K562 (cell line): ENCODE results near the gene TK1. TPM values are rescaled to one million over a fixed set of nuclear protein-coding genes. Genes with fewer than 3 reads are reported as not detected.

Experiments used
- CHD1 ChIP-seq: fragments of 200-600 bp; sonication (generic); IDR thresholded peaks from one replicate; pipeline ENCODE4 v1.6.1; 2012; ENCODE audit warnings: mild to moderate bottlenecking, moderate library complexity, low read length, inconsistent platforms
- SMARCA5 ChIP-seq: fragments of 450-650 bp; IDR thresholded peaks from 2 replicates; pipeline ENCODE4 v1.6.1; 2016
- UBTF ChIP-seq, 2 experiments: IDR thresholded peaks; 2 replicates each; pipeline ENCODE4 v1.6.1; 2012; ENCODE audit warnings: improper control_type of control experiment in 2 of 2, low read depth in 2 of 2, low read length in 2 of 2, borderline replicate concordance in 1 of 2
- ZNF324 ChIP-seq: fragments of 250-450 bp; sonication (Bioruptor Pico); IDR thresholded peaks from 2 replicates; pipeline ENCODE4 v1.4.0; 2020; ENCODE audit warnings: mild to moderate bottlenecking
- polyA plus RNA-seq, 8 experiments: library from polyadenylated mRNA; depleted of rRNA in 4 of 8; stranded (reverse) in 5 of 8; unstranded in 3 of 8; fragments of >200 nt; fragmentation: Nextera tagmentation in 2 of 8; fragmentation: Illumina TruSeq in 1 of 8; extraction: Ambion mirVana in 2 of 8; extraction: Trizol in 1 of 8; gene quantifications; 2 replicates each; pipeline versions ENCODE4 v1.2.1 to v1.2.3, GENCODE V29; 2011 to 2014; ENCODE audit warnings: inconsistent platforms in 1 of 8, missing spikeins in 1 of 8
- total RNA-seq, 7 experiments: library from RNA; depleted of rRNA in 6 of 7; stranded (reverse); fragments of >200 nt in 6 of 7; fragmentation: Illumina TruSeq in 2 of 7; extraction: Trizol in 2 of 7; gene quantifications; 2 replicates each; pipeline versions ENCODE4 v1.2.1 to v1.2.3, GENCODE V29; 2011 to 2021; ENCODE audit warnings: low replicate concordance in 1 of 7
- TF ChIP-seq, protein P1 (sequence below): fragments of 200-600 bp; sonication (generic); IDR thresholded peaks from one replicate; pipeline ENCODE4 v1.6.1; 2012; ENCODE audit warnings: mild to moderate bottlenecking, low read depth, low read length, inconsistent platforms
- TF ChIP-seq, protein P2 (sequence below): conservative IDR thresholded peaks from 2 replicates; pipeline ENCODE4 v1.6.1; 2011; ENCODE audit warnings: low read depth, mild to moderate bottlenecking, low read length; ENCODE audit not compliant: control insufficient read depth

The TK1 gene
- total and polyA plus RNA-seq, 9 of the 15 experiments (the other 6 are each of a cell fraction or from before 2014, with no cell fraction given), result 8.4 to 280 (median 103) TPM

DNA sequence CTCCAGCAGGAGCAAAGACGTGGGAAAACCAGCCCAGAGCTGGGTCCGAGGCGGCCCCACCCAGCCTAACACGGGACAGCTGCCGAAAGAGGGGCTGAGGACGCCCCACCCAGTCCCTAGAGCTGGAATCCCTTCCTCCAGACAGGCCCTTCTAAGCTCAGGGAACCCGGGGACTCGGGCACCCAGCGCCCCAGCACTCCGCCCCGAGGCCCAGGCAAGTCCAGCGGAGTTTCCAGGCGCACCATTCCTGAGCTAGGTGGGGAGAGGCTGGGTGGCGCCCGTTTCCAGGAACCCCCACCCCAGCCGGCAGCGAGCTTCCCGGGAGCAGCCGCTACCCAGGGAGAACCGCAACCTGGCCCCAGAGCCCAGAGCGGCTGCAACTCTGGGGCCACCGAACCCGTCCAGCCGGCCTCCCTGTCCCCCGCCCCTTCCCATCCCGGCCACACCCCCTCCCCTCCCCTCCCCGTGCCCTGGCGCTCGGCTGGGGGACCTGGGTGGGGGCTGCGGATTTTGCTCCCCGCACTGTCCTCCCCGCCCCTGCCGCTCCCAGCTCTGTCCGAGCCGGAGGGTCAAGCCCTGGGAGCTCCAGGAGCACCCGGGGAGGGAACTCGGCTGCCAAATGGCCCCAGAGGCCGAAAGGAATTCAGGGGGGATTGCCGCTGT lies 58.8 kb downstream of the TK1 start (continued):
- TF ChIP-seq, protein P1, sequence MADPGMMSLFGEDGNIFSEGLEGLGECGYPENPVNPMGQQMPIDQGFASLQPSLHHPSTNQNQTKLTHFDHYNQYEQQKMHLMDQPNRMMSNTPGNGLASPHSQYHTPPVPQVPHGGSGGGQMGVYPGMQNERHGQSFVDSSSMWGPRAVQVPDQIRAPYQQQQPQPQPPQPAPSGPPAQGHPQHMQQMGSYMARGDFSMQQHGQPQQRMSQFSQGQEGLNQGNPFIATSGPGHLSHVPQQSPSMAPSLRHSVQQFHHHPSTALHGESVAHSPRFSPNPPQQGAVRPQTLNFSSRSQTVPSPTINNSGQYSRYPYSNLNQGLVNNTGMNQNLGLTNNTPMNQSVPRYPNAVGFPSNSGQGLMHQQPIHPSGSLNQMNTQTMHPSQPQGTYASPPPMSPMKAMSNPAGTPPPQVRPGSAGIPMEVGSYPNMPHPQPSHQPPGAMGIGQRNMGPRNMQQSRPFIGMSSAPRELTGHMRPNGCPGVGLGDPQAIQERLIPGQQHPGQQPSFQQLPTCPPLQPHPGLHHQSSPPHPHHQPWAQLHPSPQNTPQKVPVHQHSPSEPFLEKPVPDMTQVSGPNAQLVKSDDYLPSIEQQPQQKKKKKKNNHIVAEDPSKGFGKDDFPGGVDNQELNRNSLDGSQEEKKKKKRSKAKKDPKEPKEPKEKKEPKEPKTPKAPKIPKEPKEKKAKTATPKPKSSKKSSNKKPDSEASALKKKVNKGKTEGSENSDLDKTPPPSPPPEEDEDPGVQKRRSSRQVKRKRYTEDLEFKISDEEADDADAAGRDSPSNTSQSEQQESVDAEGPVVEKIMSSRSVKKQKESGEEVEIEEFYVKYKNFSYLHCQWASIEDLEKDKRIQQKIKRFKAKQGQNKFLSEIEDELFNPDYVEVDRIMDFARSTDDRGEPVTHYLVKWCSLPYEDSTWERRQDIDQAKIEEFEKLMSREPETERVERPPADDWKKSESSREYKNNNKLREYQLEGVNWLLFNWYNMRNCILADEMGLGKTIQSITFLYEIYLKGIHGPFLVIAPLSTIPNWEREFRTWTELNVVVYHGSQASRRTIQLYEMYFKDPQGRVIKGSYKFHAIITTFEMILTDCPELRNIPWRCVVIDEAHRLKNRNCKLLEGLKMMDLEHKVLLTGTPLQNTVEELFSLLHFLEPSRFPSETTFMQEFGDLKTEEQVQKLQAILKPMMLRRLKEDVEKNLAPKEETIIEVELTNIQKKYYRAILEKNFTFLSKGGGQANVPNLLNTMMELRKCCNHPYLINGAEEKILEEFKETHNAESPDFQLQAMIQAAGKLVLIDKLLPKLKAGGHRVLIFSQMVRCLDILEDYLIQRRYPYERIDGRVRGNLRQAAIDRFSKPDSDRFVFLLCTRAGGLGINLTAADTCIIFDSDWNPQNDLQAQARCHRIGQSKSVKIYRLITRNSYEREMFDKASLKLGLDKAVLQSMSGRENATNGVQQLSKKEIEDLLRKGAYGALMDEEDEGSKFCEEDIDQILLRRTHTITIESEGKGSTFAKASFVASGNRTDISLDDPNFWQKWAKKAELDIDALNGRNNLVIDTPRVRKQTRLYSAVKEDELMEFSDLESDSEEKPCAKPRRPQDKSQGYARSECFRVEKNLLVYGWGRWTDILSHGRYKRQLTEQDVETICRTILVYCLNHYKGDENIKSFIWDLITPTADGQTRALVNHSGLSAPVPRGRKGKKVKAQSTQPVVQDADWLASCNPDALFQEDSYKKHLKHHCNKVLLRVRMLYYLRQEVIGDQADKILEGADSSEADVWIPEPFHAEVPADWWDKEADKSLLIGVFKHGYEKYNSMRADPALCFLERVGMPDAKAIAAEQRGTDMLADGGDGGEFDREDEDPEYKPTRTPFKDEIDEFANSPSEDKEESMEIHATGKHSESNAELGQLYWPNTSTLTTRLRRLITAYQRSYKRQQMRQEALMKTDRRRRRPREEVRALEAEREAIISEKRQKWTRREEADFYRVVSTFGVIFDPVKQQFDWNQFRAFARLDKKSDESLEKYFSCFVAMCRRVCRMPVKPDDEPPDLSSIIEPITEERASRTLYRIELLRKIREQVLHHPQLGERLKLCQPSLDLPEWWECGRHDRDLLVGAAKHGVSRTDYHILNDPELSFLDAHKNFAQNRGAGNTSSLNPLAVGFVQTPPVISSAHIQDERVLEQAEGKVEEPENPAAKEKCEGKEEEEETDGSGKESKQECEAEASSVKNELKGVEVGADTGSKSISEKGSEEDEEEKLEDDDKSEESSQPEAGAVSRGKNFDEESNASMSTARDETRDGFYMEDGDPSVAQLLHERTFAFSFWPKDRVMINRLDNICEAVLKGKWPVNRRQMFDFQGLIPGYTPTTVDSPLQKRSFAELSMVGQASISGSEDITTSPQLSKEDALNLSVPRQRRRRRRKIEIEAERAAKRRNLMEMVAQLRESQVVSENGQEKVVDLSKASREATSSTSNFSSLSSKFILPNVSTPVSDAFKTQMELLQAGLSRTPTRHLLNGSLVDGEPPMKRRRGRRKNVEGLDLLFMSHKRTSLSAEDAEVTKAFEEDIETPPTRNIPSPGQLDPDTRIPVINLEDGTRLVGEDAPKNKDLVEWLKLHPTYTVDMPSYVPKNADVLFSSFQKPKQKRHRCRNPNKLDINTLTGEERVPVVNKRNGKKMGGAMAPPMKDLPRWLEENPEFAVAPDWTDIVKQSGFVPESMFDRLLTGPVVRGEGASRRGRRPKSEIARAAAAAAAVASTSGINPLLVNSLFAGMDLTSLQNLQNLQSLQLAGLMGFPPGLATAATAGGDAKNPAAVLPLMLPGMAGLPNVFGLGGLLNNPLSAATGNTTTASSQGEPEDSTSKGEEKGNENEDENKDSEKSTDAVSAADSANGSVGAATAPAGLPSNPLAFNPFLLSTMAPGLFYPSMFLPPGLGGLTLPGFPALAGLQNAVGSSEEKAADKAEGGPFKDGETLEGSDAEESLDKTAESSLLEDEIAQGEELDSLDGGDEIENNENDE, result no peak
- TF ChIP-seq SMARCA5, result no peak
- TF ChIP-seq, protein P2, sequence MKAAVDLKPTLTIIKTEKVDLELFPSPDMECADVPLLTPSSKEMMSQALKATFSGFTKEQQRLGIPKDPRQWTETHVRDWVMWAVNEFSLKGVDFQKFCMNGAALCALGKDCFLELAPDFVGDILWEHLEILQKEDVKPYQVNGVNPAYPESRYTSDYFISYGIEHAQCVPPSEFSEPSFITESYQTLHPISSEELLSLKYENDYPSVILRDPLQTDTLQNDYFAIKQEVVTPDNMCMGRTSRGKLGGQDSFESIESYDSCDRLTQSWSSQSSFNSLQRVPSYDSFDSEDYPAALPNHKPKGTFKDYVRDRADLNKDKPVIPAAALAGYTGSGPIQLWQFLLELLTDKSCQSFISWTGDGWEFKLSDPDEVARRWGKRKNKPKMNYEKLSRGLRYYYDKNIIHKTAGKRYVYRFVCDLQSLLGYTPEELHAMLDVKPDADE, result no peak
- no peak for TF ChIP-seq ZNF324 (CRISPR knock-in tag)
- peak; percentile 42 for TF ChIP-seq CHD1
- 0 out of 4 replicates have a peak, but pooled peaks of 1 of the 2 experiments have one; percentile 30 for TF ChIP-seq UBTF (IDR thresholded peaks at IDR 0.05; ENCODE audit: borderline replicate concordance in 1 of 2, low read depth in 2 of 2, low read length in 2 of 2)
